GM18519 (cell line): ENCODE data around the gene CNBP.

Experiments used
- ATAC-seq: cut with Tn5 transposase; IDR thresholded peaks from one replicate; pipeline ENCODE4 v1.9.1; 2021; ENCODE audit warnings: mild to moderate bottlenecking, moderate library complexity; ENCODE audit not compliant: unreplicated experiment, low FRiP score

The CNBP gene

DNA sequence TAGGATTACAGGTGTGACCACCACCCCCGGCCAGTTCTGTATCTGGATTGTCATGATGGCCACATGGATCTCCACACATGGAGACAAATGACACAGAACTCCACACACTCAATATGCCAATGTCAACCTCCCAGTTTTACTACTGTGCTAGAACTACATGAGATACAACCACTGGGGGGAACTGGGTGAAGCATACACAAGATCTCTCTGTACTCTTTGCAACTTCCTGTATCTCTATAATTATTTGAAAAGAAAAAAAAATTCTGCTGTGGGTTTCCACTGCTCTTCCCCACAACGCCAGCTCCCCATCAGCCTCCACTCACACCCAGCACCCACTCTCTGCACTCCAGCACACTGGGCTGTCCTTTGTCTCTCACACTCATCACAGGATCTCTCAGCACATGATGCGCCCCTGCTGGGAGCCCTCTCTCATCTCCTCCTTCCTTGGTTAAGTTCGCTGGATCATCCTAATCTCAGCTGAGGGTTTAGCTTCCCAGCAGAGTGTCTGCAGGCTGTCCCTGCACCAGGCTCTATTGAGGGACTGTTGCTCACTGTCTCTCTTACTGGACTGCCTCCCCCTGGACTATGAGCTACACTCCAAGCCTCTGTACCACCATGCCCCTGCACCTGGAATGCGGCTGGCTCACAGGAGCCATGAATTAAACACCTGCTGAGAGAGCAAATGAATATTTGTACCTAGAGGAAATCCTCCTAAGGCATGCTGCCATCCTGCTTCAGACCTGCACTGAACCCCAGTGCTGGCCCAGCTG lies 51.4 kb downstream of the CNBP start:
- no peak for ATAC-seq

- no peak for ATAC-seq
Measured at GRCh38 chr3:129131465-129132088, 52.1 kb downstream of the CNBP start.

GRCh38 chr3:129130291-129130813 lies 53.3 kb downstream of the CNBP start:
- no peak for ATAC-seq

DNA sequence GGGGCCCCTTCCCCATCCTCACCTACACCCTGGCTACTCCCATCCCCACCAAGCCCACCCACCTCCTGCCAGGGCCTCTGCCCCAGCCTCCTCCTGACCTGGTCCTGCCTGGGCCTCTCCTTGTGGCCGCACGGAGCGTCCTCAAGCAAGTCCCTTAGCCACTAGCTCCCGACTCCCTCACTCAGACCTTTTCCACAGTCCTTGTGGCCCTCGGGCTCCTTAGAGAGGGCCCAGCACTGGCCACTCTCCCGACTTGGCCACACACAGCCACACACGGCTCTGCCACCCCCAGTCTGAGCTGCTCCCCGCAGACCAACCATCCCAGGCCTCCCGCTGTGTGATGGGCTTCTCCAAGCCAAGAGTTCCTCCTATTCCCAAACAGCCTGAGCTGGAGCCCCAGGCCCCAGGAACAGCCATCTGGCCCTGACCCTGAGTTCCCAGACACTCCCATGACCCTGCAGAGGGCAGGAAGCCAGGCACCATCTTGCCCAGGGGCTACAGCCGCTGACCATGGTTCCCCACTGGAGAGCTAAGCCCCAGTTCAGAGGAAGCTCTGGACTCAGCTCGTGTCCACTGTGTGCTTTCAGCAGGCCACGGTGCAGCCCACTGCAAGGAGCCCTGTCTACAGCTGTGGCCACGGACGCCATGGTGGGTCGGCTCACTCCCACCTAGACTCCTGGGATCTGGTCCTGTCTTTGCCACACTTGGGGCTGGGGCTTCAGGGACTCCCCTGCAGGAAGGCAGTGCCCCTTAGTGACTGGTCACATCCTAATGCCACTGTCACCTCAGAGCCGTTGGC lies 55.1 kb downstream of the CNBP start:
- no peak for ATAC-seq

DNA sequence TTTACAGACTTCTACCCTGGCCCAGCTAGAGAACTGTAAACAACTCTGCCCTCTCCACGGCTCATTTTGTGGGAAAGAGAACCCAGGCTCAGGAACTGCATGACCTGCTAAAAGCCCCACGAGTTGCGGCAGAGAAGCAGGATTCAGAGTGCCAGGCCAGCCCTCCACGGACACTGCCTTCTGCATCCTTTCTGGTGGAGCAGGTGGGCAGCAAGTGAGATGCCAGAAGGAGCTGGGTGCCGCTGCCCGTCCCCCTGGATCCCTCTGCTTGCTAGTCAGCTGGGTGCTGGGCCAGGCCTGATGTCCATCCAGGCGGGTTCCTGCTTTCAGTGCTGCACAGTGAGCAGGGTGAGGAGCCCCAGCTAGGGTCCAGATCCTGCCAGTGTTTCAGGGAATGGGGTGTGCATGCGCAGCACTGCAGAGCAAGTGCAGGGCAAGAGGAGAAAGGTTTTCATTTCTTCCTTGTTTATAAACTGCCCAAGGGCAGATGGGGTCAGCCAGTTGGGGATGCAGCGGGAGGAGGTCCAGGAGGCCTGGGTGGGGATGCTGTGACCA lies 56.9 kb downstream of the CNBP start:
- ATAC-seq: no peak

GRCh38 chr3:129123314-129124060 lies 60.2 kb downstream of the CNBP start:
- ATAC-seq: no peak

DNA sequence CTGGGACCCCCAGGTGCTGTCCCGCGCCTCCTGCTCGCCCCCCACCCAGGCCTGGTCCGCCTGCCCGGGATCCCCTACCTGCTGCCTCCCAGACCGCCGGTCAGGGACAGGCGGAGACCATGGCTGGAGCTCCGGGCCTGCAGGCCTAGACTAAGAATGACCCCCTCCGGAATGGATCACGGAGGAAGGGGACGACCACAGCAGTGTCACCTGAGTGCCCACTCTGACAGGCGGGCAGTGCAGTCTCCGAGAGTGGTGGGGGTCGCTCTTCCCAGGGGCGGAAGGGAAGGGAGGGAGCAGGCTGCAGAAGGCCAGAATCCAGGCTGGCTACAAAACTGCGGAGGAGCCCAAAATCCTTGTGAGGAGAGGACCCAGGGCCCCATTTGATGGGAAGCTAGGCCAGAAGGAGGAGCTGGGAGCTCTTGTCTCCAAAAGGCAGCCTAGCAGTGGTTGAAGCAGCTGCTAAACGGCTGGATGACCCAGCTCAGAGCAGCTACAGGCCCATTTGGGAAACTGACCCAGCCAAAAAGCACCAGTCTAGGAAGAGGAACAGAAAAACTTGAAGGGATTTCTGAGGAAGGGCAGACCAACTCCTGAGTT lies 61.2 kb downstream of the CNBP start:
- ATAC-seq: no peak

DNA sequence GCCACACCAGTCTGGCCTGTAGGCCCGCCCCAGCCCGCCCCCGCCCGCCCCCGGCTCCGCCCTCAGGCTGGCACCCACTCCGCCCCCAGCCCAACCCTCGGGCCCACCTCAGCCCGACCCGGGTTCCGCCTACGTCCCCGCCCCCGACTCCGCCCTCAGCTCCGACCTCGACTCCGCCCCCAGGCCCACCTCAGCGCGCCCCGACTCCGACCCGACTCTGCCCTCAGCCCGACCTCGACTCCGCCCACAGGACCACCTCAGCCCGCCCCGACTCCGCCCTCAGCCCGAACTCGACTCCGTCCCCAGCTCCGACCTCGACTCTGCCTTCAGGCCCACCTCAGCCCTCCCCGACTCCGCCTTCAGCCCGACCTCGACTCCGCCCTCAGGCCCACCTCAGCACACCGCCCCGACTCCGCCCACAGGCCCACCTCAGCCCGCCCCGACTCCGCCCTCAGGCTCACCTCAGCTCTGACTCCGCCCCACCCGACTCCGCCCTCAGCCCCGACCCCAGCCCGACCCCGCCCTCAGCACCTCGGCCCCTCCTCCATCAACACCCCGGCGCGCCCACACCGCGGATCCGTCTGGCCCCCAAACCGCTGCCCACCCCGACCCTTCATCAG lies 61.8 kb downstream of the CNBP start, which contains the start of gene RAB43:
RAB43 (minus strand) TSS at position 13 of the 620 bp plus-strand sequence. CDS start 315 bp downstream, outside the sequence.
- peak; percentile 39 for ATAC-seq

- peak; percentile 6 for ATAC-seq
Measured at GRCh38 chr3:129121016-129121791, 62.5 kb downstream of the CNBP start.

GRCh38 chr3:129120254-129121004 lies 63.3 kb downstream of the CNBP start:
- ATAC-seq: peak; percentile 48

DNA sequence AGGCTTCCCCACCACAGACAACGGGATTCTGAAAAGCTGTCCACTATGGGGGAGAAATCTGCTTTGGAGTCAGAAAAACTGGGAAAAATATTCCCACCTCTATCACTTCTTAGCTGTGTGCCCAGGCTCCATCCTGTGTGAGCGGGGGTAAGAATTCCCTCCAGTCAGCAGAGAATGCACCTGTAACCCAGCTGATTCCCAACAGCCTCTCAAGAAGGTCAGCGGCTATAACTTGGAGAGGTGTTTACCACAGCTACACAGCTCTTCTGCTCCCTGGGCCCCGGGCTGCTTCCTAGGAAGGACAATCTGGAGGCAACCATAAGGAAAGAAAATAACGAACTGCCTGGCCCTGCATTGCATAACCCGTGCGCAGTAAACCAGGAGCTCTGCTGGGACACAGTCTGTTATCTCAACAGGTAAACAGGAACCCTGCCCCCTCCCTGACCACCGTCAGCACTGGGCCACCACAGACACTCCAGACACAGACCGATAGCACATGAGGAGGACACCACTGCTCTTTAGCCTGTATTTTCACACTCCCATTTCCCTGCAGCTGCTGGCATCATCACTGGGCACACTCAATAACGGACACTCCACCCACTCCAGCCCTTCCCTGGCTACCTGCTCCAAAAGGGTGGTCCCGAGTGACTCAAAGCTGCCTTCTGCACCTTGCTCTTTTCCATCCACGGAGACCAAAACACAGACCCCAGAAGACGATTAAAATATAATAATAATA lies 64.2 kb downstream of the CNBP start:
- ATAC-seq: no peak

DNA sequence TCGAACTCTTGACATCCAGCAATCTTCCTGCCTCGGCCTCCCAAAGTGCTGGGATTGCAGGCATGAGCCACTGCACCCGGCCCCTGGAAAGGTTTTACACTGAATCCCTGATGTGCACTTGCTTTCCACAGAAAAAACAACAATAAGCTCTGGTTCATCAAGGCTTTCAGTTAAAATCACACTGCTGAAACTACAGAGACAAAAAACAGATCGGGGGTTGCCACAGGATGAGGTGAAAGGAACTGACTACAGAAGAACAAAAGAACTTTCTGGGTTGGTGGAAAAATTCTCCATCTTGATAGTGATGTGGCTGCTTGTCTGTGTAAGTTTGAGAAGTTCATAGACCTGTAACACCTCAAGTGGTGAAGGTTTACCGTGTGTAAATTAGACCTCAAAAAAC lies 65.0 kb downstream of the CNBP start:
- ATAC-seq: no peak
